ENCODE data around the gene TTC21A.

- TF ChIP-seq CTCF (IDR thresholded peaks at IDR 0.05; ENCODE audit: borderline replicate concordance, extremely low read depth, low read length, poor library complexity, severe bottlenecking) (no peak), EZH2 (IDR thresholded peaks at IDR 0.05; ENCODE audit: borderline replicate concordance, low read depth, low read length, severe bottlenecking) (no peak)
These were observed 60.8 kb downstream of the TTC21A start for GRCh38 chr3:39168156-39168780.
